Activated CD8-positive, alpha-beta T cell treated with anti-CD3 and anti-CD28 coated beads, Interleukin-2, amount 10 ng/mL, durations not matched to agents 7 days and 5 days (primary cell): ENCODE results near the gene PRKG1. TPM values are rescaled to one million over a fixed set of nuclear protein-coding genes. Genes with fewer than 3 reads are reported as not detected.

Experiments
- ATAC-seq: fragments of 150-1000 bp; cut with Tn5 transposase; one replicate; pipeline ENCODE4 v1.10.0; 2021; ENCODE audit warnings: moderate library complexity
- CTCF ChIA-PET: fragments of 350-600 bp; sonication (Branson Sonifier 250); formaldehyde crosslinking; loops from one replicate; lab custom pipeline; 2021; ENCODE audit warnings: antibody characterized with exemption; lab: Charles Lee
- POLR2A ChIA-PET: fragments of 350-600 bp; sonication (Branson Sonifier 250); formaldehyde crosslinking; loops from one replicate; lab custom pipeline; 2021; ENCODE audit warnings: antibody characterized with exemption; lab: Charles Lee
- DNase-seq: peaks from one replicate; pipeline ENCODE4 v3.0.0-alpha.2; 2020
- H3K27ac Mint-ChIP-seq: one replicate; pipeline ENCODE4 v1.8.0; 2021; ENCODE audit warnings: mild to moderate bottlenecking, mixed read lengths
- H3K27me3 Mint-ChIP-seq: one replicate; pipeline ENCODE4 v1.8.0; 2021; ENCODE audit warnings: low read depth, mixed read lengths
- H3K36me3 Mint-ChIP-seq: one replicate; pipeline ENCODE4 v1.8.0; 2021; ENCODE audit warnings: low read depth, mixed read lengths
- H3K4me1 Mint-ChIP-seq: one replicate; pipeline ENCODE4 v1.8.0; 2021; ENCODE audit warnings: low read depth, mixed read lengths
- H3K4me3 Mint-ChIP-seq: one replicate; pipeline ENCODE4 v1.8.0; 2021; ENCODE audit warnings: mild to moderate bottlenecking, mixed read lengths
- H3K9me3 Mint-ChIP-seq: one replicate; pipeline ENCODE4 v1.8.0; 2022; ENCODE audit warnings: mixed read lengths; ENCODE audit not compliant: insufficient read depth
- total RNA-seq, 2 experiments: library from RNA; stranded (reverse); gene quantifications; one replicate each; pipeline ENCODE4 v1.2.3, GENCODE V29; 2021

Gene PRKG1
- total RNA-seq, 2 experiments from 2014 or later: not detected

DNA sequence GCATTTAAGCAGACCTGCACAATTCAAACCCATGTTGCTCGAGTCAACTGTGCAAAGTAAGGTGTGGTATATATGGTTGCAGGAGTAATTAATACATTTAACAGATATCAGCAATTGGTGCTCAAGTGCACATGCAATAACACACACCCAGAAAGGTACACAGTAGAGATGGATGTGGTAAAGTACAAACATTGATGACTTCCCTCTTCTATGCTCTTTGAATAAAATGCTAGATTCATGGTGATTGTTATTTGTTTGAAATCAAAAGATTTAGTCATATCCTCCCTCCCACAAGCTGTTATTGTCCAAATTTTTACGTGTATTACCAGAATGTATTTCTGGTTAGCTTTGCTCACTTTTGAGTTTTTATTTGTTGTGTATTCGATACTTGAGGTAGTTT lies 887.1 kb downstream of the PRKG1 start:
- no peak overlapping the region for H3K27ac Mint-ChIP-seq
- peaks cover 8% of the 10 kb centered on the region for H3K27me3 Mint-ChIP-seq
- ChIA-PET POLR2A (no interaction called here), CTCF (interaction anchor here (1.0 to 2.5 kb wide), 5 partner anchors 25 to 898 kb away, joined by 3 to 17 read pairs (median 5); no protein-coding TSS in a partner anchor)
- ATAC-seq (no peak), DNase-seq (no peak)
- no peaks in the 10 kb centered on the region for H3K36me3 Mint-ChIP-seq
- H3K4me3 Mint-ChIP-seq: no peak overlapping the region
- H3K9me3 Mint-ChIP-seq: no peaks in the 10 kb centered on the region
- H3K4me1 Mint-ChIP-seq: no peaks in the 10 kb centered on the region

DNA sequence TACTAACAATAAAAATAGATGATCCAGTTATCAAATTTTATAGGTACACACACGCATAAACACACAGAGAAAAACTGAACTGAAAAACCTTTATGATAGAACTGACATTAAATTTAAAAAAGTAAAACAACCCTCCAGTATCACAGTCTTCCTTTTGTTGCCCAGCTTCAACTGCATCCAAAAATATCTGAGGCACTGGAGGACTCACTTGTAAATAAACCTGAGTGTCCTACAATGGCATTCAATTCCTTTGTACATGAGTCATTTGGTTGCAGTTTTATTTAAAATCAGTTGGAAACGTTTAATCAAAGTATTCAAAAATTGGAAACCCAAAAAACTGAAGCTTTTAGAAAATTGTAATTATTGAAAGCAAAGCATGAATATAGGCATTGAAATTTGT lies 890.3 kb downstream of the PRKG1 start:
- ChIA-PET POLR2A (no interaction called here), CTCF (no interaction called here)
- DNase-seq (no peak), ATAC-seq (no peak)
- Mint-ChIP-seq H3K27ac (no peak overlapping the region), H3K27me3 (no peaks in the 10 kb centered on the region), H3K36me3 (no peaks in the 10 kb centered on the region), H3K4me3 (no peak overlapping the region), H3K4me1 (no peaks in the 10 kb centered on the region), H3K9me3 (no peaks in the 10 kb centered on the region)

DNA sequence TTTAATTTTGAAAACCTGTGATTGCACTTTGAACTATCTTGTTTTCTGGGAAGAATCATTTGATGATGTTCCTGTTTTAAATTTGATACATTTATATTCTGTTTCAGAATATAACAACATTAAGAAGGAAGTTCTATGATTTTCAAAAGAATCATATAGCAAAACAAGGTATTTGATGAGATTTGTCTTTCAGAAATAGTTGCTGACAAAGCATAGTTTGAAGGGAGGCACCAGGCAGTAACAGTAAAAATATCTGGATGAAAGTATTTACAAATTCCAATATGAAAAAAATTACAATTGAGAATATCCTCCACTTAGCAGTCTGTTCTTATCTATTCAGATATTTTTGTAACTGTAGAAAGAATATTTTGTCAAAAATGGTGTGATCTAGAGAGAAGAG lies 891.2 kb downstream of the PRKG1 start:
- Mint-ChIP-seq H3K4me1 (no peaks in the 10 kb centered on the region), H3K27ac (no peak overlapping the region), H3K4me3 (no peak overlapping the region), H3K36me3 (no peaks in the 10 kb centered on the region), H3K27me3 (no peaks in the 10 kb centered on the region), H3K9me3 (no peaks in the 10 kb centered on the region)
- ATAC-seq: no peak
- CTCF ChIA-PET: no interaction called here
- POLR2A ChIA-PET: no interaction called here
- no peak for DNase-seq

DNA sequence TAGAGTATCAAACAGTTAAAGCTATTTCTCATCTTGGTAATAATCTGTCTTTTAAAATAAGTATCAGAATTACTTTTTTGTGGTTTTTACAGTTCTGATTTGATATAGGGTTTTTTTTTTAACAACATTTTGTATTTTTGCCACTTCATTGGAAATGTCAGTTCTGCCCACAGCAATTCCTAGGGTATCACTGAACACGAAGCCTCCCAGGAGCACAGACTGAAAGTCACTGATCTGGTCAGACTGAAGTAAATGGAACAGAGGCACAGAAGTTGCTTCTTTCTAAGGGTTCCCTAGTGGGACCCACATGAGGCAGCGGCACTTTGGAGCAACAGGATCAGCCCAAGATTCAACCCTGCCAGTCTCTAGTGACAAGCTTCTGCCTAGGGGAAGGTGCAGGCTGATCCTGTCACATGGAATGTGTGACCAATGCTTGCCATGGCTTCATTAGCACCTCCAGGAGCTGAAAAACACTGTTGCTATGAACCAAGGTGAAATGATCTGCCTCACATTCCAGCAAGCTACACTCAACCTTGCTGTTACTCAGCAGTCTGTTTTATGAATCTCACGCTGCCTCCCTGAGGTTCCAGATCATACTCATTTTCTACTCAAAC lies 898.6 kb downstream of the PRKG1 start:
- CTCF ChIA-PET: no interaction called here

DNA sequence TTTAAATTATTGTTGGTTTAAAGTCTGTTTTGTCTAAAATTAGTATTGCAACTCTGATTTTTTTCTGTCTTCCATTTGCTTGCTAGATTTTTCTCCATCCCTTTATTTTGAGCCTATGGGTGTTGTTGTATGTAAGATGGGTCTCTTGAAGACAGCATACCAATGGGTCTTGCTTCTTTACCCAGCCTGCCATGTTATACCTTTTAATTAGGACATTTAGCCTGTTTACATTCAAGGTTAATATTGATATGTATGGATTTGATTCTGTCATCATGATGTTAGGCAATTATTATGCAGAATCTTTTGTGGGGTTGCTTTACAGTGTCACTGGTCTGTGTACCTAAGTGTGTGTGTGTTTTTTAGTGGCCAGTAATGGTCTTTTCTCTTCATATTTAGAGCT lies 906.5 kb downstream of the PRKG1 start:
- CTCF ChIA-PET: no interaction called here
- H3K4me1 Mint-ChIP-seq: no peaks in the 10 kb centered on the region
- DNase-seq (no peak), ATAC-seq (no peak)
- H3K4me3 Mint-ChIP-seq: no peak overlapping the region
- no peak overlapping the region for H3K27ac Mint-ChIP-seq
- no peaks in the 10 kb centered on the region for H3K27me3 Mint-ChIP-seq
- H3K9me3 Mint-ChIP-seq: no peaks in the 10 kb centered on the region
- POLR2A ChIA-PET: no interaction called here
- H3K36me3 Mint-ChIP-seq: no peaks in the 10 kb centered on the region

More for the DNA sequence above, 898.6 kb downstream of the PRKG1 start:
- Mint-ChIP-seq H3K36me3 (no peaks in the 10 kb centered on the region), H3K4me1 (no peaks in the 10 kb centered on the region), H3K27me3 (no peaks in the 10 kb centered on the region), H3K9me3 (no peaks in the 10 kb centered on the region), H3K27ac (no peak overlapping the region), H3K4me3 (no peak overlapping the region)
- DNase-seq (no peak), ATAC-seq (no peak)
- POLR2A ChIA-PET: no interaction called here

DNA sequence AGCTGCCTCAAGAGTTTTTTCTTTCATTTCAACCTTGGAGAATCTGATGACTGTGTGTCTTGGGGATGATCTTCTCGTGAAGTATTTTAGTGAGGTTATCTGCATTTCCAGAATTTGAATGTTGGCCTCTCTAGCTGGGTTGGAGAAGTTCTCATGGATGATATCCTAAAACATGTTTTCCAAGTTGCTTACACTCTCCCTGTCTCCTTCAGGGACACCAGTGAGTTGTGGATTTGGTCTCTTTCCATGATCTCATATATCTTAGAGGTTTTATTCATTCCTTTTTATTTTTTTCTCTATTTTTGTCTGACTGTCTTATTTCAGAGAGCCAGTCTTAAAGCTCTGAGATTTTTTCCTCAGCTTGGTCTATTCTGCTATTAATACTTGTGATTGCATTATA lies 907.4 kb downstream of the PRKG1 start:
- no peak for ATAC-seq
- ChIA-PET POLR2A (no interaction called here), CTCF (no interaction called here)

DNA sequence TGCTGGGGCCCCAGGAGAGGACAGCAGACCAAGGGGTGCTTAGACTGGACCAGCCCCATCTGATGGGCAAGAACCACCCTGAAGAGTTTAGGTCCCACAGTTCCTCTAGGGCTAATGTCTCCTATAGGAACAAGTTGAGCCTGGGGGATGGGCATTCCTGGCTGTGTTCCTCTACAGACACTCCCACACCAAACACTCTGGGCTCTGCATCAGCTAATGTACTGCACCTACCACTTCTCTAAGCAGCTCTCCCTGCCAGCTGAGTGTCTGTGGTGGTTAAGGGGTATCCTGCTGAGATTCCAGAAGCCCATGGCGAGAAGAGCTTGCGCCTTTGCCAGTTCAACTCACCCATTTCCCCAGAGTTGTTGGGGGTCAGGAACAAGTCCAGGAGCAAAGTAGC lies 909.2 kb downstream of the PRKG1 start:
- H3K36me3 Mint-ChIP-seq: no peaks in the 10 kb centered on the region
- no peaks in the 10 kb centered on the region for H3K9me3 Mint-ChIP-seq
- no peaks in the 10 kb centered on the region for H3K27me3 Mint-ChIP-seq
- H3K4me3 Mint-ChIP-seq: no peak overlapping the region
- ChIA-PET POLR2A (no interaction called here), CTCF (no interaction called here)
- no peak overlapping the region for H3K27ac Mint-ChIP-seq
- H3K4me1 Mint-ChIP-seq: no peaks in the 10 kb centered on the region
- no peak for ATAC-seq
- no peak for DNase-seq

More for the DNA sequence above, 907.4 kb downstream of the PRKG1 start:
- no peak overlapping the region for H3K4me3 Mint-ChIP-seq
- H3K27me3 Mint-ChIP-seq: no peaks in the 10 kb centered on the region
- no peak for DNase-seq
- H3K4me1 Mint-ChIP-seq: no peaks in the 10 kb centered on the region
- no peak overlapping the region for H3K27ac Mint-ChIP-seq
- no peaks in the 10 kb centered on the region for H3K36me3 Mint-ChIP-seq
- H3K9me3 Mint-ChIP-seq: no peaks in the 10 kb centered on the region

DNA sequence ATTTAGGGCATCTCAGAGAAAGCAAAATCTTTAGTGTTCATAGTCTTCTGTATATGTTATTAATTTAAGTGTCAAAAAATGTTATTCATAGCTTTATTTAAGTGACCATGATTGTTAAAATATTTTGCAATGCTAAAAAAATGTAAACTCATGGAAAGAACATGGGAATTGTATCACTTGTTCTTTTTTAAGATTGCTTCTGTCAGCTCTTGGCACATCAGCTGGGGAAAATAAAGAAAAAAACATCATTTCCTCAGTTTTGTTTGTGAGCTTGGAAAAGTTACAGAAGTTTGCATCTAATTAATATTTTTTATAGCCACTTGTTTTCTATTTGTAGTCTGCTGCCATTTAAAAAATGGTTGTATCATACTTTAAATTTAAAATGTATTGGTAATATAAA lies 911.0 kb downstream of the PRKG1 start:
- POLR2A ChIA-PET: no interaction called here

DNA sequence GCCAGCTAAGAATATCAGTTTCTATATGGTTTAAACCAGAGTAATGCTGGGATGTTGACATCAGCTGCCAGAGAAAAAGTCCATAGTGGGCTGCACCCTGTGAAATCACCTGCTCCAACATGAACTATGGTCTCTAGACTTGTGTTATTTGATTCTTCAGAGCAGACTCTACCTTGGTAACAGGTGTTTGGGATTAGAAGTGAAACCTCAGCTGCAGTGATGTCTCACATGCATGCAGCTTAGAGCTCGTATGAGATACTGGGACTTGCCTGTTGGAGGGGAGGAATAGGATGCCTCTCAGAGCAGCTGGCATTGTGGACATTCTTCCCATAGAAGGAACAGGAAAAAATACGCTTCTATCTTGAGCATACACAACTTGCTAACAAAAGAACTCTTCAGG lies 912.2 kb downstream of the PRKG1 start:
- no peak overlapping the region for H3K4me3 Mint-ChIP-seq
- H3K36me3 Mint-ChIP-seq: no peaks in the 10 kb centered on the region
- no peaks in the 10 kb centered on the region for H3K27me3 Mint-ChIP-seq
- no peaks in the 10 kb centered on the region for H3K9me3 Mint-ChIP-seq
- H3K4me1 Mint-ChIP-seq: no peaks in the 10 kb centered on the region
- no peak overlapping the region for H3K27ac Mint-ChIP-seq
- ChIA-PET CTCF (no interaction called here), POLR2A (no interaction called here)
- ATAC-seq: no peak
- DNase-seq: no peak

More for the DNA sequence above, 911.0 kb downstream of the PRKG1 start:
- ATAC-seq (no peak), DNase-seq (no peak)
- no peaks in the 10 kb centered on the region for H3K4me1 Mint-ChIP-seq
- H3K9me3 Mint-ChIP-seq: no peaks in the 10 kb centered on the region
- no peaks in the 10 kb centered on the region for H3K36me3 Mint-ChIP-seq
- CTCF ChIA-PET: no interaction called here
- H3K27me3 Mint-ChIP-seq: no peaks in the 10 kb centered on the region
- no peak overlapping the region for H3K27ac Mint-ChIP-seq
- no peak overlapping the region for H3K4me3 Mint-ChIP-seq

DNA sequence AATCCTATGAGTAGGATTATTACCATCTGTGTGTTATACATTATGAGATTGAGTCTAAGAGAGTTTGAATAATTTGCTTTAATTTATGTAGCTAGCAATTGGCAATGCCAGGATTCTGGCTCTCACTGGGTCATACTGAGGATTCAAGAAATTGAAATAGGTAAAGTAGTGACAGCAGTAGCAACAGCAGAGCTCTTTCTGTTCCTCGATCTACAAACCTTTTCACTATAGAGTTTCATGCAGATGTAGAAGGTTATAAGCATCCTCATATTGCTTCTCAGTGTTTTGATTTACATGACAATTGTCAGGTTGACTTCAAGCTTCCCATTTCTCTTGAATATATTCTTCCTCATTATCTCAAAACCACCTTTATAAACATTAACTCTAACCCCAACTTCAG lies 919.2 kb downstream of the PRKG1 start:
- no peak overlapping the region for H3K27ac Mint-ChIP-seq

DNA sequence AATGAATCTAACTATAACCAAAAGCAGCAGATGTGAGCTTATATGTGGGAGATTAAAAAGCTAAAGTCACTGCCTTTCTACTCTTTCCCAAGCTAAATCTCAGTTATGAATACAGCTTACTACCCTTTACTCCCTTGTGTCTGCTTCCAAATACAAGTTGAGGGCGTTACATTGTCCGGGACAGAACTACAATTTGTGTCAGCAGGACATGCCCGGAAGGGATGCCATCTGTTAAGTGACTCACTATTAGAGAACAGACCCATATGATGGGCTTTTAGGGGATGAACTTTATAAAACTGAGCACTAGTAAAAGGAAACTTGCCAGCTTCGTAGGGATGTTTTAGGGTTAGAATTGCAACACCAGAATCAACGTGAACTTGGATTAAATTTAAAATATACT lies 924.8 kb downstream of the PRKG1 start:
- DNase-seq (no peak), ATAC-seq (no peak)
- Mint-ChIP-seq H3K27ac (no peak overlapping the region), H3K27me3 (no peaks in the 10 kb centered on the region), H3K4me1 (no peaks in the 10 kb centered on the region), H3K4me3 (no peak overlapping the region), H3K9me3 (no peaks in the 10 kb centered on the region), H3K36me3 (no peaks in the 10 kb centered on the region)
- POLR2A ChIA-PET: no interaction called here
- CTCF ChIA-PET: no interaction called here

More for the DNA sequence above, 919.2 kb downstream of the PRKG1 start:
- Mint-ChIP-seq H3K36me3 (no peaks in the 10 kb centered on the region), H3K4me3 (no peak overlapping the region), H3K9me3 (no peaks in the 10 kb centered on the region), H3K27me3 (no peaks in the 10 kb centered on the region), H3K4me1 (no peaks in the 10 kb centered on the region)
- CTCF ChIA-PET: interaction anchor here (1.1 kb wide), 1 partner anchor 11 kb away, joined by 4 read pairs; no protein-coding TSS in a partner anchor
- POLR2A ChIA-PET: no interaction called here
- DNase-seq: no peak
- no peak for ATAC-seq

DNA sequence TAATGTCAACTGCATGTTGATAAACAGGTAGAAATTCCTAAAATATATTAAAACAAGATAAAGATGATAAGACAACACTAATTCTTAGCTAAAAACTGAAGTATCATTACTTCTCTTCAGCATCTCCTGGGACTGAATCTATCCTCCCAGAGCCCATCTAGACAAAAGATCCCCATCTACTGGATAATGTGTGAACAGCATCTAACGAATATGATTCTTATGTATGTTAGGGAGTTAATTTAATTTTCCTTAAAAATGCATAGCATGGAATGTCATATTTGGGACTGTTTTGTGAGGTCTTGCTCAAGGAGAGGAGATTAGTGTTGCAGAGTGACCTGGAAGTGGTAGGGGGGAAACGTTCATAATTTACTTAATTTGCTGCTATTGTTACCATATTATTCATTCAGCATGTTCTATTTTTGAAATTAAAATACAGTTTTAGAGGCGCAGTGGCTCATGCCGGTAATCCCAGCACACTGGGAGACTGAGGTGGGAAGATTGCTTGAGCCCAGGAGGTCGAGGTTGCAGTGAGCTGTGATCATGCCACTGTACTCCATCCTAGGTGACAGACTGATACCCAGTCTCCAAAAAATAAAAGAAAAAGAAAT lies 930.2 kb downstream of the PRKG1 start:
- Mint-ChIP-seq H3K4me1 (no peaks in the 10 kb centered on the region), H3K27me3 (no peaks in the 10 kb centered on the region), H3K9me3 (no peaks in the 10 kb centered on the region), H3K27ac (no peak overlapping the region), H3K4me3 (no peak overlapping the region), H3K36me3 (no peaks in the 10 kb centered on the region)
- no peak for DNase-seq
- POLR2A ChIA-PET: no interaction called here
- no peak for ATAC-seq
- CTCF ChIA-PET: interaction anchor here (1.3 kb wide), 1 partner anchor 11 kb away, joined by 4 read pairs; no protein-coding TSS in a partner anchor
